NCI-H748 treated with DMSO at 0.1 percent for 48 hours (cell line): ENCODE results near the gene HOXA4.

Experiments used
- DNase-seq: peaks from one replicate; lab custom pipeline; 2025; lab: John Stamatoyannopoulos, UW

Gene HOXA4

GRCh38 chr7:27104341-27105058 is 26.1 kb downstream of the HOXA4 start:
- no peak for DNase-seq

- DNase-seq = peak; percentile 16
Observed at GRCh38 chr7:27103489-27104226, 26.9 kb downstream of the HOXA4 start.

DNA sequence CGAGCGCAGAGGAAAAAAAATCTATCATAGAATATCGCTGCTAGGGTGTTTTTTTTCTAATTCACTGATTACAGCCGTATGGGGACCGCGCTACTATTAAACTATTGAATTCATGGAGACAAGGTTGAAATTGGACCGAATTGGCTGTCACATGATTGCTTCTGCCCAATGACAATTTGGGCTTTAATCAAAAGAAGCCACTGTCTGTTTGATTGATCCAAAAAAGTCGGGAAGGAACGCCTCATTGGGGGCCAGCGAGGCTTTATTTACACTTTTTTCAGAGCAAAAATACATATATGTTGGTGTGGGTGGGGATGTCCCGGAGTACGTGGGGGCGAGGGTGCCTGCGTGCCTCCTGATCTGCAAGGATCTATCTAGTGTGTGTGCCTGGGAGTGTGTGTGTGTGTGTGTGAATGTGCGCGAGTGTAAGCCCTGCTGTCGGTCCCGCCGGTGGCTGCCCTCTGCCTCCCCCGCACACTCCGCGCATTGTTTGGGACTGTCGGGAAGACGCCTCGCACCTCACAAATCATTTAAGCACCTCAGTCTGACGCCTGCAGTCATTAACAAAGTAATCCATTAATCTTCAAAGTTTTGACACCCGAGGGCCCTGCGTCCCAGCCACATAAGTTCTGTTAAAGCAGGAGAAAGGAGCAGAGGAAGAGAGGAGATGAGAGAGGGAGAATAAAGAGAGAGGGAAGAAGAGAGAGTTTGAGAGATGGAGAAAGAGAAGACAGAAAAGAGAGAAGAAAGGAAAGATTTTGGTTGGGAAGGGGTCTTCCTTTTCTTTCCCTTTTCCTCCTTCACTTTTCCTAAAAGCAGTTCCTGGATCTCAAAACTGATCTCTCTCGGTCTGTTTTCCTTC is 27.7 kb downstream of the HOXA4 start, which contains the start of gene HOXA2:
Gene HOXA2 (minus strand): TSS at position 103 of the 862 bp plus-strand sequence. CDS start 183 bp downstream, outside the sequence.
- DNase-seq = no peak

DNA sequence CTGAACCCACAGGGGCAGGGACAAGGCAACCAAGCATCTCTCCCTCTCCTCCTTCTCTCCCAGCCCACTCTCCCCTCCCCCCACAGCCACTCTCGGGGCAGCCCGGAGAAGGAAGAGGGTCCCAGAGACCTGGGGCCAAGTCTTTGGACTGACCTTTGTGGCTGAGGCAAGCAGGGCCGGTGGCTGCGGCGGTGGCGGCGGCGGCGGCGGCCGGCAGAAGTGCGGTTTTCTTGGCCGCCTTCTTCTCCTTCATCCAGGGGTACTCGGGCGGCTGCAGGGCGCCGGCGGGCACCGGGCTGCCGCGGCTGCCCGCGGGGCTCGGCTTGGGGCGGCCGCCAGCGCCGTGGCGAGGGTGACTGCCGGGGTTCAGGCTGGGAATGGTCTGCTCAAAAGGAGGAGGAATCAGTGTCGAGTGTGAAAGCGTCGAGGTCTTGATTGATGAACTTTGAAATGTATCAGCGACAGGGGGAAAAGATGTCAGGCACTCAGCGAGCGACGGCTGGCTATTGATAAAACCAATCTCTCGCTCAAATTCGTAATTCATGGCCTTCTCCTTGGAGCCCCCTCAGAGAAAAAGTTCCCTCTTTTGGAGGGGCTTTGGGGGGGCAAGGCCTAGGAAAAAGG is 28.5 kb downstream of the HOXA4 start:
- DNase-seq = no peak

DNA sequence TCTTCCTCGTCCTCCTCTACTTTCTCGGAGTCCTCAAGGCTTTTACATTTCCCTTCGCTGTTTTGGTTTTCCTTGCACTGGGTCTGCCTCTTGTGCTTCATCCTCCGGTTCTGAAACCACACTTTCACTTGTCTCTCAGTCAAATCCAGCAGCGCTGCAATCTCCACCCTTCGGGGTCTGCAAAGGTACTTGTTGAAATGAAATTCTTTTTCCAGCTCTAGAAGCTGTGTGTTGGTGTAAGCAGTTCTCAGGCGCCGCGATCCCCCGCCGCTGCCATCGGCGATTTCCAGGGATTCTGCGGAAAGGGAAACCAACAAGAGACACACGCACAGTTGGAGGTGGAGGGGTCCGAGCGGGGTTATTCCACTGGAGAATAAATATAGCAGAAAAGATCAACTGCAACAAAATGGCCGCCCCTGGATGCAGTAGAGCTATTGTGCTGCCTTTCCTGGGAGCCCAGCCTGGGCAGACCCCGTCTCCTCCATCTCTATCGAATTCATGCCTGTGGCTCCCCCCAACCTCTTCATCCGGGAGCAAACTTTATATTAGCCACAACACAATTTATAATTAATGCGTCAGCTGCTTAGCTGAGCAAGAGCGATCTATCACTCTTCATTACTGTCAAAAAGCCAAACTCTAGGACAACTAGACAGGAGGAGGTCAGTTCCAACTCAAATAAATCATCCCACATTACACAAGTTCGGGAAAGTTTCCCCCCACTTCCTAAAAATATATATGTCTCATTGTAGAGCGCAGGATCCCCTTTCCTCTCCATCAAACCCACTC is 29.2 kb downstream of the HOXA4 start:
- DNase-seq = no peak

DNA sequence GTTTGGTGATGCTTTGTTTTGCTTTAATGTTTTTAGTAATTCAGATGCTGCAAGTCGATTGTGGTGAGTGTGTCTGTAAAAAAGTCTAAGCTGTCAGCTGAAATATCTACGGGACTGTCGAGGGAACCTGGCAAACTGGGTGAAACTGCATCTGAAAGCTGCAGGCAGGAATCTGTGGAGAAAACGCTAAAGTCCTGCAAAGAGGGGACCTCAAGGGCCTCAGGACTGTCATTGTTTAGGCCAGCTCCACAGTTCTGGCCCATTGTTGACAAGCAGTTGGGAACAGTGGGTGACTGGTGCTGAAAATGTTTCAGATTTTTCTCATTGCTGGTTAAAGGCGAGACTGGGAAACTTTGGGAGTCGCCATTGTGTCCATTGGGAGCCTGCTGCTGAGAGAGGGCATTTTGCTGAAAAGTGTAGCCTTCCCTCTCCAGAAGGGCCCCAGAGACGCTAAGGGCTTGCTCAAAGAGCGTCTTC is 29.8 kb downstream of the HOXA4 start:
- no peak for DNase-seq

- DNase-seq = no peak
Observed at GRCh38 chr7:27099453-27100370, 30.8 kb downstream of the HOXA4 start.

DNA sequence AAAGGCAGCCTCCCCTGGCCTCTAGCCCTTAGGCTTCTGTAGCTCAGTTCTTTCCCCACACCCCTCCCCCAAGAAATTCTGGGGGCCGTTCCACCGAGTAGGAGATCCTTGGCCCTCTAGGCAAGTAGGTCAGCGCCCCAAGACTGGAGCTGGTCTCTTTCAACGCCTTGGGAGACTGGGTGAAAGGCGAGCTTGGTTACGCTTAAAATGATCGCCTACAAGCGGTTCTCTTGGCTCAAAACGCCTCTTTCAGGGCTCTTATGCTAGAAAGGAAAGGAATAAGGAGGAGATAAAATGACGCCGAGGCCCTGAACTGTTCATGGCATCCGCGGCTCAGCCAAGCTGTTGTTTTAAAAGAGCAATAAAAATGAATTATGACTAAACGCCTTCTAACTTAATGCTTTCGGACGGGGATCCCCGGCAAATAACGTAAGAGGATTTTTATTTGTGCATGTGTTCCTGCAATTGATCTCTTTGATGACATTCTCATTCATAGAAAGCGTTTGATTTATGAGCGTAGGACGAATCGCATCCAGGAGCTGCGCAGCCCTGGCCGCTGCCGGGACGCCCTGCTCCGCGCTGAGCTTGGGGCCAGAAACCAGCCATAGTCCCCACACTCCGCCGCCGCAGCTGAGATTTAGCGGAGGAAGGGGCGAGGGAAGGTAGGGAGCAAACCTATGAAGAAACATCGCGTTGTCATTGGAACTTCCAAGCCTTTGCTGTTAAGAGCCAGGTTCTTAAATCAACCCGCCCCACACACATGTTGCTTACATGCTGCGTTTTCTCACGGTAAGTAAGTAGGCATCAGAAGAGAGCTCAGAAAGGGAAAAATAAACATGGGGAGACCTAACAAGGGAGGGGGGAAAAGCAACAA is 31.7 kb downstream of the HOXA4 start:
- no peak for DNase-seq

GRCh38 chr7:27097686-27098577 is 32.6 kb downstream of the HOXA4 start:
- DNase-seq = no peak

GRCh38 chr7:27096768-27097514 is 33.6 kb downstream of the HOXA4 start:
- DNase-seq = no peak

- peak; percentile 72 for DNase-seq
Observed at GRCh38 chr7:27095897-27096767, 34.4 kb downstream of the HOXA4 start, which contains the start of gene HOXA1. Gene HOXA1, minus strand, starts transcription at chr7:27096000. Its CDS starts 88 bp downstream, at chr7:27095912.

DNA sequence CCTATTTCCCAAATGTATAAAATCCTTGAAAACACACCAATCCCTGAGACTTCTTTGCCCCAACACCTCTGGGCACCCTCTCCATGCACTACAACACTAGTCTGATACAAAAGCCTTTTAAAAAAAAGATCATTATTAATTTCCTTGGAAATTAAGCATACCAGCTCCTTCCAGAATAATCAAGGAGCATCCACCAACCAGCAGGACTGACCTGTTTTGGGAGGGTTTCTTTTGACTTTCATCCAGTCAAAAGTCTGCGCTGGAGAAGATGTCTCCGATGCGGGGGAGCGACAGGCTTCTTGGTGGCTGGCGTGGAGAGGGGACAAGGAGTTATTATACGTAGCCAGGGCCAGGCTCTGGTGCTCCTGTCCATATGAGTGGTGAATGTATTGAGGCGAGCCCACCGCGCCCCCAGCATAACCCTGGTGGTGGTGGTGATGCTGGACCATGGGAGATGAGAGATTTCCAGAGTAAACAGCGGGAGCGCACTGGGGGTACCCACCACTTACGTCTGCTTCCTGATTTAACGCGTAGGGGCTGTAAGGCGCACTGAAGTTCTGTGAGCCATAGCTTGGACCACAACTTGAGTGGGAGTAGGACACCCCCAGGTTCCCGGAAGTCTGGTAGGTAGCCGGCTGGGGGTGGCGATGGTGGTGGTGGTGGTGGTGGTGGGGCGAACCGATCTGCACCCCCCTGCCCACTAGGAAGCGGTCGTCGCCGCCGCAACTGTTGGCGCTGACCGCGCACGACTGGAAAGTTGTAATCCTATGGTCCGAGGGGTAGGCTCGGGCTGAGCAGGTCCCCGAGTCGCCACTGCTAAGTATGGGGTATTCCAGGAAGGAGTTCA is 35.3 kb downstream of the HOXA4 start:
- no peak for DNase-seq

DNA sequence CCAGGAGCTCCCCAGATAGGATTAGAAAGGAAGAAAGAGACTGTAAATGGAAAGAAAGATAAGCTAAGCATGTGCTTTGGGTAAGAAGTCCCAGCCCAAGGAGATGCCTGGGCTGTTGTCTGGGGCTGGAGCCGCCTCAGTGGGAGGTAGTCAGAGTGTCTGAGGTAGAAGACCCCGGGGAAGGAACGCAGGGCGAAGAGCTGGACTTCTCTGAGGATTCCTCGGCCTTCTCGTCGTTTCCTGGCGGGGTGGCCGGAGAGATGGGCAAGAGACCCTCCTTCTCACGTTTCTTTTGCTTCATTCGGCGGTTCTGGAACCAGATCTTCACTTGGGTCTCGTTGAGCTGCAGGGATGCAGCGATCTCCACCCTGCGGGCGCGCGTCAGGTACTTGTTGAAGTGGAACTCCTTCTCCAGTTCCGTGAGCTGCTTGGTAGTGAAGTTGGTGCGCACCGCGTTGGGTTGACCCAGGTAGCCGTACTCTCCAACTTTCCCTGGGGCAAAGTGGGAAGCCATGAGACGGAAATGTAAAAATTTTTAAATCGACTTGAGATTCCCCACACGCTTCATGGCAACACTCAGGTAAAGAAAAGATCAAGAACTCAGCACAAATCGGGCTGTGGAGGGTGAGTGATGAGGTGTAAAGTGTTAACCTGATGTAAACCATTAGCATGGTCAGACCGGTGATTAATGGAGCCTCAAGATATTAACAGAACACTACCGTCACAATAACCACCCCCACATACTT is 36.1 kb downstream of the HOXA4 start:
- no peak for DNase-seq

DNA sequence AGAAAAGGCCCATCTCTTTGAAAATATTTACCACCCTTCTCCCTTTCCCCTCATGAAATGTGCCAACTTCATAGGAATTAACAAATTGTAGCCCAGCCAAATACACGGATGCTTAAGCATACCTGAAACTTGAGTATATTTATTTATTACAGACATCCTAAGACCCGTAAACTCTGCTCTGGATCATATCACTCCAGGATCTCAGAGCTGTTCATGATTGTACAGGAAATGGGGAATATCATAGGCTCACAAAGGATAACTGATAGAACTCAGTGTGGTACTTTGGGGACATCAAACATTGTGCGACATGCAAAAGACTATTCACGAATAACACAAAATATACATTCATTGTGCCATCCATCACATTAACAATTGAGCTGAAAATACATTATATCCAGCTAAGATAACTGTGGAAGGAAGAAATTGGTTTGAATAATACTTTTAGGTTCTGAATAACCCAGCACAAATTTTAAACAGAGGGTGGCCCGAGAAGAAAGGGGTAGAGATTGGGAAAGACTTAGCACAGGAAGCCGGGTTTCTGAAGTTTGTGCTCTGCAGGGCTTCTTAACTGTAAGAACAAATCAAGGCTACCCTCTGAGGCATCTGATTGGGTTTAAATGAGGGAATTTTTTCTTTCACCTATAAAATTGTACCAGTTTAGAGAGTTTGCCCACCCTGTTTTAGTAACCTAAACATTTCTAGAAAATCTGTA is 37.2 kb downstream of the HOXA4 start:
- DNase-seq = no peak
